Measurements from ENCODE around the gene PXDC1. TPM values are rescaled to one million over a fixed set of nuclear protein-coding genes. Genes with fewer than 3 reads are reported as not detected.

Gene PXDC1, protein sequence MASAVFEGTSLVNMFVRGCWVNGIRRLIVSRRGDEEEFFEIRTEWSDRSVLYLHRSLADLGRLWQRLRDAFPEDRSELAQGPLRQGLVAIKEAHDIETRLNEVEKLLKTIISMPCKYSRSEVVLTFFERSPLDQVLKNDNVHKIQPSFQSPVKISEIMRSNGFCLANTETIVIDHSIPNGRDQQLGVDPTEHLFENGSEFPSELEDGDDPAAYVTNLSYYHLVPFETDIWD
- polyA plus RNA-seq (ENCODE audit: insufficient read length): 20.8 TPM

DNA sequence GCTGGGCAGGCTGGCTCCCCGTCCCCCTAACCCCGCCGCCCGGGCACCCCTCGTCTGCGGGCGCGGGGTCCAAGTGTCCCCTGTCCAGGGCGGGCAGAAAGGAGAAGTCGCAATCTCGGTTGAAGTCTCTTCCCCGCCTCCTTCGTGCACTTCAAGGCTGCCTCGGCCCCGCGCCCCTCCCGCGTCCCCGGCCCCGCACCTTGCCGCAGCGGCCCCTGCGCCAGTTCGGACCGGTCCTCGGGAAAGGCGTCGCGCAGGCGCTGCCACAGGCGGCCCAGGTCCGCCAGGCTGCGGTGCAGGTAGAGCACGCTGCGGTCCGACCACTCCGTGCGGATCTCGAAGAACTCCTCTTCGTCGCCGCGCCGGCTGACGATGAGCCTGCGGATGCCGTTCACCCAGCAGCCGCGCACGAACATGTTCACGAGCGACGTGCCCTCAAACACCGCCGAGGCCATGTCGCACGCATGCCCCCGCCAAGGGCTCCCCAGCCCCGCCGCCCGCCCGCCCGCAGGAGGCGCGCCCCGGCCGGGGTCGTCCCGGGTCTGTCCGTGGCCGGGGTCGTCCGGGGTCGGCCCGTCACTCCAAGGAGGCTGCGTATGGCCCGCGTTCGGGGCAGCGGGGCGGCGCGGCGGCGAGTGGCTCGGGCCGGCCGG, at the start of gene PXDC1:
TSS of gene PXDC1 (minus strand) at position 637 of the 653 bp plus-strand sequence. CDS start at position 455, 182 bp downstream.
- no peak for DNase-seq (ENCODE audit: low read depth)

GRCh38 chr6:3800850-3801591, 49.5 kb upstream of the PXDC1 start:
- no peak for DNase-seq (ENCODE audit: low read depth)

DNA sequence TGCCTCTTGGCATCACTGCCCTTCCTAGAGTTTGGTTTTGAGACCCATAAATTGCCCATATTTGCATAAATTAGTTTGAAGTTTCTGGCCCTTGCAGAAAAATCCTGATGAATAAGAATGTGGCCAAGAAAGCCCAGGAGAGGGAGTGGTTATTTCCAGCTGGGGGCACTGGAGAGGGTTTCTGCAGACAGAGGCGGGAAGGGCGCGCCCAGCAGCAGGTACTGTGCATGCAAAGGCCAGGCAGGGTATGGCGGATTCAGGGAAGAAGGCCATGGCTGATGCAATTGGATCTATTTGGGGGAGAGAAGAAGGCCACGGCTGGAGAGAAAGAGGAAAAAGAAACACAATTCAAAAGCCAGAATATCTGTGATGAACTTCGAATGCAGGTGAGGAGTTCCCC, 48.2 kb upstream of the PXDC1 start:
- DNase-seq (ENCODE audit: low read depth): no peak

DNA sequence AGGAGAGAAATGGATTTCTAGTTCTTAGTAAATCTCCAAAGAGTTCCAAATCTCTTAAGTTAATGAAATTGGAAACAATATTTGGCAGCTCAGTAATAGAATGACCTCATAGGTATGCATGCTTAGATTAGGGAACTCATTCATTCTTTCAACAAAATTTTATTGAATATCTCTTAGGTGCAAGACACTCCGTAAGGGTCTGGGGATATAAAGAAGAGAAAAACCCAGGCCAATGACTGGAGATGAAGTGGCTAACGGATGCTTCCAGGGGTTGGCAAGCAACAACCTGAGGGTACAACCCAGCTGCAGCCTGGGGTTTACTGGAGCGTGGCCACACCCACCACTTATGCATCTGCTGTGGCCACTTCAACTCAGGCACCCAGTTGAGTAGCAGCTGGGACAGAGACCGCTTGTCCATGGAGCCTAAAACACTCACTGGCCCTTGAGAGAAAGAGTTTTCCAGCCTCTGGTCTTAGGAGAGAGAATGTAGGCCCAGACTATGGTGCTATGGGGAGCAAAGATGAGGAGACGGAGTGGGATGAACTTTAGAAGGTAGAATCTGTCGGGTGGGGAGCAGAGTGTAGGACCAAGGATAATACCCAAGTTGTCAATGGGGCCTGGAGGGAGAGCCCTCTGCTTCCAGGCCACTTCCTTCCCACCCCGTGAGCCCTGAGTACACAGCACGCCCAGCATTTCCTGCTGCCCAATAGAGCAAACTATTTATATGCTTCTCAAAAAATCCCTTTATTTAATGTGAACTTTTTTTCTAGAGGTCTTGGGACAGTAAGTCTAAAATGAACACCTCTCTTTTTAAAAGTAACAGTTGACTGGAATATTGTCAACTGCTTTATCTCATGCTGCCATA, 46.8 kb upstream of the PXDC1 start:
- no peak for DNase-seq (ENCODE audit: low read depth)

DNA sequence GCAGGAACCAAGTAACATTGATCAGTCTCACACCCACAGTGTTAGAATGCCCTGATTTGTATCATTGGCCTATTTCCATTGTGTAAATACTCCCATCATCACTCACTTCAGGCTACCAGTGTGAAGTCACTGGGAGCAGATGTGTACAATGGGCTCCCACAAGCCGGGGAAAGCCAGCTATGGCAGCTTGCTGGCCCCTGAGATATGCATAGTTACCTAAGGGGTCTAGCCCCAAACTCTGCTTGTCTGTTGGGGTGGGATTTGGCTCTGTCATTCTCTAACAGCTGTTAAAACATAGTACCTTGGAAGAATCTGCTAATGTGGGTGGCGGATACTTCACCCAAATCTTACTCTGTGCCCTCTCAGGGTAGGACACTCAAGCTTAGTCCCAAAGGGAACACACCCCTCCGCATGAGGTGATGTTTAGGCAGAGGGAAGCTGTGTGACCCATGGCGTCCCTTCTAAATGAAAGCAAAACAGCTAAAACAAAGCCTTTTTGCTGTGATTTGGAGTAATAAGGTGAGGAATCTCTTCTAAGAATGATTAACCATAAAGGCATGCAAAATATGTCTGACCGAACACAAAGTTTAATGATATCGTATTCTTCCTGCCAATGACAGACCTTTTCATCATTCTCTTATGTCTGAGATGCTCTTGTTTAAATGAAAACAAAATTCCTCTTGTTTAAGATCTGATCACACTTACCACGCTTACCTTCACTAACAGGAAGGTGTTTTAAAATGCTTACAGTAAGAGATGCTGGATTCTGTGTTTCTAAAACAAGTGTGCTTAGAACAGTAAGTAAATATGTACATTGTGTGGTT, 45.9 kb upstream of the PXDC1 start:
- DNase-seq (ENCODE audit: low read depth): no peak

GRCh38 chr6:3796719-3797041, 45.2 kb upstream of the PXDC1 start:
- no peak for DNase-seq (ENCODE audit: low read depth)

DNA sequence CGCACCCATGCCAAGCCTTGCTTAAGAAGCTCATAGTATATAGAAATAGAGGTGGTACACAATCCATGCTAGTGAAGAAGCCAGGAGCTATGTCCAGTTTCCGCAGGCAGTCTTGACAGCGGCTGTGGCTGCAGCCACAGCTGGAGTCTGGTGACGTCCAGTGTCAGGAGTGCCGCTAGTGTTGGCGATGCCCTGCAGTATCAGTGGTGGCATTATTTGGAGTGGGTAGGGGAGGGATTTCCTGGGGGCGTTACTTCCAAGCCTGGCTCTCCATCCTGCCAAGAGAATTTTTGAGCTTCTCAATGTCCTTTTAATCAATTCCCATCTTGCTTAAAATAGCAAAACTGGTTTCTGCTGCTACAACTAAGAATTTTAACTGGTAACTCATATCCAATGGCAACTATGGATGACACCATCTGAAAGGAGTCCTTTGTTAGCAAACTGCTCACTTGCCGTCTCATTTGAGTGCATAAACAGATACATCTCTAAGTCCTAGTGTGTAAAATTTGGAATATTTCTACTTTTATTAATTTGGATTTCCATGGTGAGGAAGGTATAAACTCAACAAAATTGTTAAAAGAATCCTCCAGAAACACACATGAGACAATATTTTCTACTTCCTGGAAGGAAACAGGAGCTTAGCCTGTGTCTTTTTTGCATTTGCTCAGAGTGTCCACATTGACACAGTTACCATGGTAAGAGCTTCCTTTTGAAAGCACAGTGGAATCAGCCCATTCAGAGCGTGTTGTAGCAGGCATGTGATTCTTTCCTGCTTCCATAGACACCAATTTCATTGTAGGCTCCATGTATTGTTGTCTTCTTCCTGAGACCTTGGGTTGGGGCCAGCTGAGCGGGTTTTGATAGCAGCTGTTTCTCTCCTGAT, 44.6 kb upstream of the PXDC1 start:
- DNase-seq (ENCODE audit: low read depth): peak; percentile 49

DNA sequence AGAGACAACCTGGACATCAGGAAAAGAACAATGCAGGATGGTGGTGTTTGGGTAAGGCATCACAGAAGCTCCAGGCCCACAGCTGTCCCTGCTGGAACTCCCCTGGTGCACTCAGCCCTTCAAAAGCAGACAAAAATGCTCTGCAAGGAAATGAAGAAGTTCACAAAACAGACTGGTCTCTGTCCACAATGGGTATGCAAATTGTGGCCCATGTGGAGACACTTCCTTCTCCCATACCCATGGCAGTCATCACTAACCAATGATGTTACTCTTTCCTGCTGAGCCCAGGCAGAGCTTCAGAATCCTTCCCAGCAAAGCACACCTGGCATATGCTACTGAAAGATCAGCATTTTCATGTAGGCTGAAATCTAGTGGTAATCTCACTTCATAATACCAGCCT, 42.6 kb upstream of the PXDC1 start:
- DNase-seq (ENCODE audit: low read depth): no peak

DNA sequence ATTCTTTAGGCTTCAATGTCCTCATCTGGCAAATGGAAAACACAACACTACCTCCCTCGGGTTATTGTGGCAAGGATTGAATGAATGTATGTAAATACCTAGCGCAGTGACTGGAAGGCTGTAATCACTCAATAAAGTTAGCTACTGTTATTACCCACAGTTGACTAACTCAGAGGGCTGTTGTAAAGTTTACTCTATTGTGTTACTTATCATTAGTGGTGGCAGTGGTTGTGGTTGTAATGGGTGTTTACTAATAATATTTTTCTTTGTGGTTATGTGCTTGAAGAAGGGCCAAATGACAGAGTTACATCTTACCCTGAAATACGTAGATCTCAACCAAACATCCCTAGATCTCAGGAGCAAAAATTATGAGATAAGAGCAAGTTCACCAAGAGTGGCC, 42.0 kb upstream of the PXDC1 start:
- DNase-seq (ENCODE audit: low read depth): no peak

DNA sequence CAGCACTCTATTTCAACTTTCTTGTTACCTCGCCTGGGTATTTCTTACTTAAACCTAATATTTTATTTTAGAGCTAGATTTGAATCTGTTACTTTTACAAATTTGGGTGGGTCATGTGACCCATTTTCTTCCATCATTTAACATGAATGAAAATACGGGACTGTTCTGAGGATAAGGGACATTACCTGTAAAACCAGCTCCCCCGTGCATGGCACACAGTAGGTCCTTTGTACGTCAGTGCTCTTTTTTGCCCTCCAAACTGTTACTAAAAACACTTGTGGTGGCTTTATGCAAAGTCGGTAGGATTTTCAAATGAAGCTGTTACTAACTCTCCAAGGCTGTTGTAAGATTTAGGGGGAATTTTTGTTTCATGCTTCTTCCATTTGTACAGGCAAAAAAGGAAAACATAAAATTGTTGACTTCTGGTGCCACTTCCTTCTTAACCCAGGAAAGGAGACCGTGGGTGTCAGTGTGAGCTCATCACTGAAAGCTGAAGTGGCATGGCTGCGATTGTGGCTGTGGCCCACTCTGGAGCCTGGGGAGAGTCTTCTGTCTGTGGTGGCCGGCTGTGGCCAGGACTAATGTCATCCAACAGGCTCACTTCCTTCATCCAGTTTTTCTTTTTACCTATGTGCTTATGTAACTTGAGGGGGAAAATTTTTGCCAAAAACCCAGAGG, 40.2 kb upstream of the PXDC1 start:
- DNase-seq (ENCODE audit: low read depth): no peak

DNA sequence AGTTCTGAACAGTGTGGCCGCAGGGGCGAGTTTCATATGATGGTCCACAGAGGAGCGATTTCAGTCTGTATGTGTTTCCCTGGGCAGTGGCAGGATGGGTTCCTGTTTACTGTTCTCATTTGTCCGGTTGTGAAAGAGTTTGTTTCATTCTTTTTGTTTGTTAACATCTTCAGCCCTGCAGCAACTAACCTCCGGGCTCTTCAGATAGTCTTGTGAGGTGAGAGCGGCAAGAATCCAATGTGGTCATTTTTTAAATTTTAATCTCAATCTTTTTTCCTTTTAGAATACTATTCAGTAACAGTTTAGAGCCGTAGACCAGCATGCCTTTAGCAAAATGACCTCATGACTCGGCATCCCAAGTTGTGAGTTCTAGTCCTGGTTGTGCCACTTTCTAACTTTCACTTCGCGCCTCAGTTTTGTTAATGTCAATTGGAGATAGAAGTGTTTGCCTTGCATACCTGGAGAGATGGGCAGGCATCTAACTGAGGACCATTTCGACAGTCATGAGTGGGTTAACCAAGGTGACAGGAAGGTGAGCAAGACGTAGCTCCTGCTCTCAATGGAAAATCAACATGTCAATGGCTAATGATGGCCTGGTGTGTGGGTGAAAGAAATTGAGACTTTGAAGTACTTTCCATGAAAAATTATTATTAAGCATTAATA, 38.5 kb upstream of the PXDC1 start:
- no peak for DNase-seq (ENCODE audit: low read depth)

DNA sequence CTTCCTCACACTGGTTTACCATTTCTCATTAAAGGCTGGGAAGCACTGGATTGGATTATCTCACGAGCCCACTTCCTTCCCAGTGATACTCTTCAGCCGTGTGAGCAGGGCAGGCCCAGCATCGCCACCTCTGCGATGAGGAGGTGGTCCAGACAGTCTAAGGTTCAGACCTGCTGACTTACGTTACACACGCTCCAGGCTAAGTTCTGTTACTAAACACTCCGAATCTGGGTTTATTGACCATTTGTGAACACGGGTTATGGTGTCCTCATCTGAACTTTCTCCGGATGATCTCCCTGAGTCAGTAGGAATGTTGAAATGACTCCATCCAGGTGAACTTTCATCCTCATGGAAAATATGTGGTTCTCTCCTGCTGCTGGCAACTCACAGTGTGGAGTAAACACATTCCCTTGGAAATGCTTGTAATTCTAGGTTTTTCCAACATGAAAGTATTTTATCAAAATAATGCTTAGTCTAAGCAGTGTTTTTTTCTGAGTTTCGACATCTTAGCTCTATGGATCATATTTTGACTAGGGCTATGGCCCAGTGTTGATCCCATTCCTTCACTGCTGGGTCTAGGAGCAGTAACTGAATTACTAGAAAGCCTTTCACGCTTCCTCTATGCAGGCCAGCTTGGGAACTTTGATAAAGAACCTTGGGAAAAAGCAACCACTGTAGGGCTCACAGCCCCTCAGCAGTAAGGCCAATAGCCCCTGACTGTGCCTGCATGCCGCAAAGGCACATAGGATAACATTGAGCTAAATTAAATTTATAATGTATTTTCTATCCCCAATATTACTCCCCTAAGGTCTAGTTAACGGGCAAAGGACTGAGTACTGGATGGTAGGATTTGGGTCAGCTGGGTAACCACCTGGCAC, 37.7 kb upstream of the PXDC1 start:
- no peak for DNase-seq (ENCODE audit: low read depth)

GRCh38 chr6:3788408-3789017, 37.0 kb upstream of the PXDC1 start:
- no peak for DNase-seq (ENCODE audit: low read depth)

DNA sequence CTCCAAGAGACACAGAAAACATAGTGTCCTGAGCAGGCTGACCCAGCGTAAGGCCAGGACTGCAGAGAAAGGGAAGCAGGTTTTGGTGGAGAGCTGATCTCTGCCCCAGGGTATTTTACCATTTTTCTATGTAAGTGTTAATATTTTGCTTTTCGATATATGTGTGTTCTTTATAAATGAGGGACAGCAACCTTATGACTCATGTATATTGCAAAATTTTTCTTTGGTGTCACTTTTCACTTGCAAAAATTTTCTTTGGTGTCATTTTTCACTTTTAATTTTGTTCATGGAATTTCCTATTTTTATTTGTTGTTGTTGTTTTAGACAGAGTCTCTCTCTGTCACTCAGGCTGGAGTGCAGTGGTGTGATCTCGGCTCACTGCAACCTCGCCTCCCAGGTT, 34.6 kb upstream of the PXDC1 start:
- no peak for DNase-seq (ENCODE audit: low read depth)

GRCh38 chr6:3785745-3786098, 34.2 kb upstream of the PXDC1 start:
- no peak for DNase-seq (ENCODE audit: low read depth)

DNA sequence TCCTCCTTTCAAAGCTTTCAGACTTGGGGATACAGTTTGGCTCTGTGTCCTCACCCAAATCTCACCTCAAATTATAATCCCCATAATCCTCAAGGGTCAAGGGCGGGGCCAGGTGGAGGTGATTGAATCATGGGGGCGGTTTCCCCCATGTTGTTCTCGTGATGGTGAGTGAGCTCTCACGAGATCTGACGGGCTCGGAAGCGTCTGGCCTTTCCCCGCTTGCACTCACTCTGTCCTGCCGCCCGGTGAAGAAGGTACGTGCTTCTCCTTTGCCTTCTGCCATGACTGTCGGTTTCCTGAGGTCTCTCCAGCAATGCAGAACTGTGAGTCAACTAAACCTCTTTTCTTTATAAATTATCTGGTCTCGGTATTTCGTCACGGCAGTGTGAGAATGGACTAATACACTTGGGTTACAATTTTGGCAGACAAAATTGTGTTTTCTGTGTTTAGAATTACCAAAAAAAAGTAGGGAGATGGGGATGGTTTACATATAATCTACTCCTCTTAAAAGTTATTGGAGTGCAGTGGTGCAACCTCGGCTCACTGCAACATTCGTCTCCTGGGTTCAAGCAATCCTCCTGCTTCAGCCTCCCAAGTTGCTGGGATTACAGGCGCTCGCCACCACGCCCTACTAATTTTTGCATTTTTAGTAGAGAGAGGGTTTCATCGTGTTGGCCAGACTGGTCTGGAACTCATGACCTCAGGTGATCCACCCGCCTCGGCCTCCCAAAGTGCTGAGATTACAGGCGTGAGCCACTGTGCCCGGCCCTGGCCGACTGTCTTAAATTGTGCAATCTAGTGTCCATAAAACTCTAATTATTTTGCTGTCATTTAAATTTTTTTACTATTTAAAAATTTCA, 33.6 kb upstream of the PXDC1 start:
- DNase-seq (ENCODE audit: low read depth): no peak

DNA sequence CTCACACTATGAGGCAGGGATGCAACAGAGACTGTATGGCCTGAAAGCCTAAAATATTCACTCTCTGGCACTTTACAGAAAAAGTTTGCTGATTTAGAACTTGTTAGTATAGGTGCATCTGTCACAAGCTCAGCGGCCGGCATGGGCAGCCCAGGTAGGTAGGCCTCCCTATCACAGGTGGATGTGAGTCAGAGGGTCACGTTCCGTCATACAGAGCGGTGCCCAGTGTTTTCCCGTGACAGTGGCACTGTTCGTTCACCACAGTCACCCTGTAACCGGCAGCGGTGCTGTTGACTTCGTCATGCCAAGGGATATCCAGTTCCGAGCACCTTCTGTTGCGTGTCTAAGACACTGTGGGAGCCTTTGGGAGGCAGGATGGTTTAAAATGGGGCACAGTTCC, 32.9 kb upstream of the PXDC1 start:
- no peak for DNase-seq (ENCODE audit: low read depth)

All from forelimb muscle (tissue), 1 donor.